ENCODE data around the gene KRT15.

The KRT15 gene

DNA sequence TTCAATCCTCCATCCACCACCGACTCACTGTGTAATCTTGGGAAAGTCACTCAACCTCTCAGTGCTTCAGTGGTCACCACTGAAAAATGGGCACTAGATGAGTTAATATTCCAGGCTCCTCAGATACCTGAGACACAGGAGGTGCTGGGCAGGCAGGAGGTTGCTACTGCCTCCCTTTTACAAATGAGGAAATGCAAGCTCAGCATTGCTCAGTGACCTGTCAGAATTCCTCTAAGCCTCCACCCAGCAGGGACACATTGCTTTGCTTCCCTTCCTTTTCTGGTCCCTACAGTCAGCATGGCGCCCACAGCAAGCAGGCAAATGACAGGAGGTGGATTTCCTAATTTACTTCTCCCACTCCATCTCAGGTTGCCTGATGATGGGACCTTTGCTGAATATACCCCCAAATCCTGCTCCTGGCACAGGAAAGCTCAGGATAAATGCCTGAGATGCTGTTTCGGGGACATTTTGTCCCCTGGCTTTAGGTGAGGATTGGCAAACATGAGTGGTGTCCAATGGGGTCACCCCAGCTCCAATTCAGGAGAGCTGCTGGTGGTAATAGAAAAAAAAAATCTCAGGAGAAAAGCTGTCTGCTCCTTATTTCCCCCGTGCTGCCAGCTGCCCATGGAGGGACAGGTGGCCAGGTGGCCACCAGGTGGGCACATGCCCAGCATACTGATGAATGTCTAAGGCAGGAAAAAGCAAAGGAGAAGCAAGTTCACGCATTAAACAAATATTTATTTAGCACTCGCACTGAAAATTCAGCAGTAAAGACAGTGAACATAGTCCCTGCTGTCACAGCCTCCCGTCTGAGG is 8.2 kb downstream of the KRT15 start:
- TF ChIP-seq, protein P1, sequence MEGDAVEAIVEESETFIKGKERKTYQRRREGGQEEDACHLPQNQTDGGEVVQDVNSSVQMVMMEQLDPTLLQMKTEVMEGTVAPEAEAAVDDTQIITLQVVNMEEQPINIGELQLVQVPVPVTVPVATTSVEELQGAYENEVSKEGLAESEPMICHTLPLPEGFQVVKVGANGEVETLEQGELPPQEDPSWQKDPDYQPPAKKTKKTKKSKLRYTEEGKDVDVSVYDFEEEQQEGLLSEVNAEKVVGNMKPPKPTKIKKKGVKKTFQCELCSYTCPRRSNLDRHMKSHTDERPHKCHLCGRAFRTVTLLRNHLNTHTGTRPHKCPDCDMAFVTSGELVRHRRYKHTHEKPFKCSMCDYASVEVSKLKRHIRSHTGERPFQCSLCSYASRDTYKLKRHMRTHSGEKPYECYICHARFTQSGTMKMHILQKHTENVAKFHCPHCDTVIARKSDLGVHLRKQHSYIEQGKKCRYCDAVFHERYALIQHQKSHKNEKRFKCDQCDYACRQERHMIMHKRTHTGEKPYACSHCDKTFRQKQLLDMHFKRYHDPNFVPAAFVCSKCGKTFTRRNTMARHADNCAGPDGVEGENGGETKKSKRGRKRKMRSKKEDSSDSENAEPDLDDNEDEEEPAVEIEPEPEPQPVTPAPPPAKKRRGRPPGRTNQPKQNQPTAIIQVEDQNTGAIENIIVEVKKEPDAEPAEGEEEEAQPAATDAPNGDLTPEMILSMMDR (IDR thresholded peaks at IDR 0.05; ENCODE audit: borderline replicate concordance, control extremely low read depth, extremely low read depth, insufficient read depth, missing control alignments) = no peak
- no peak for DNase-seq (ENCODE audit: low spot score)
- in situ Hi-C loops (cut with MboI; ENCODE audit: low sequenced_read_pairs, unreplicated experiment) = no loop called here

DNA sequence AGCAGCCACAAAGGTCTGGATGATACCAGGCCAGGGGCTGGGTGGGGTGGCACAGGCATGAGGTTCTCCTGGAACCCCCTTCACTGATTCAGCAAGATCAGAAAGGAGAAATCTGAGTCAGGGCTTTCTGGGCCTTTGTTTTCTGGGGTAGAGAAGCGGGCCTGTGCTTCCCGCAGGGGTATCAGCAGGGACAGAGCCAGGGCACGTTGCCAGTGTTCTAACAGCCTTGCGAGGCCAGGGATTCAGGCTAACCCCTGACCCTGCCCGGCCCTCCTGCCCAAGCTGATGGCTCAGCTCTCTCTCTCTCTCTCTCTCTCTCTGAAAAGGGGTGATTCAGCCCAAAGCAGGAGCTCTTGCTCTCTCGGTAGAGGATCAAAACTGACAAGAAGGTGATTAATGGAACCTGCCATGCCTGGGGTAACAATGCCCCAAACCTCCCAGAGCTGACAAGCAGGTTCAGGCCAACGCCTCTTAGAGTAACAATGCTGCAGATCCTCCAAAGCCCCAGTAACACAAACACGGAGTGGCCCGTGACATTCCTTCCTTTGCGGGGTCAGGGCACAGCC is 11.3 kb downstream of the KRT15 start:
- TF ChIP-seq, protein P1 (IDR thresholded peaks at IDR 0.05; ENCODE audit: borderline replicate concordance, control extremely low read depth, extremely low read depth, insufficient read depth, missing control alignments) = no peak
- in situ Hi-C loops (cut with MboI; ENCODE audit: low sequenced_read_pairs, unreplicated experiment) = no loop called here
- no peak for DNase-seq (ENCODE audit: low spot score)

DNA sequence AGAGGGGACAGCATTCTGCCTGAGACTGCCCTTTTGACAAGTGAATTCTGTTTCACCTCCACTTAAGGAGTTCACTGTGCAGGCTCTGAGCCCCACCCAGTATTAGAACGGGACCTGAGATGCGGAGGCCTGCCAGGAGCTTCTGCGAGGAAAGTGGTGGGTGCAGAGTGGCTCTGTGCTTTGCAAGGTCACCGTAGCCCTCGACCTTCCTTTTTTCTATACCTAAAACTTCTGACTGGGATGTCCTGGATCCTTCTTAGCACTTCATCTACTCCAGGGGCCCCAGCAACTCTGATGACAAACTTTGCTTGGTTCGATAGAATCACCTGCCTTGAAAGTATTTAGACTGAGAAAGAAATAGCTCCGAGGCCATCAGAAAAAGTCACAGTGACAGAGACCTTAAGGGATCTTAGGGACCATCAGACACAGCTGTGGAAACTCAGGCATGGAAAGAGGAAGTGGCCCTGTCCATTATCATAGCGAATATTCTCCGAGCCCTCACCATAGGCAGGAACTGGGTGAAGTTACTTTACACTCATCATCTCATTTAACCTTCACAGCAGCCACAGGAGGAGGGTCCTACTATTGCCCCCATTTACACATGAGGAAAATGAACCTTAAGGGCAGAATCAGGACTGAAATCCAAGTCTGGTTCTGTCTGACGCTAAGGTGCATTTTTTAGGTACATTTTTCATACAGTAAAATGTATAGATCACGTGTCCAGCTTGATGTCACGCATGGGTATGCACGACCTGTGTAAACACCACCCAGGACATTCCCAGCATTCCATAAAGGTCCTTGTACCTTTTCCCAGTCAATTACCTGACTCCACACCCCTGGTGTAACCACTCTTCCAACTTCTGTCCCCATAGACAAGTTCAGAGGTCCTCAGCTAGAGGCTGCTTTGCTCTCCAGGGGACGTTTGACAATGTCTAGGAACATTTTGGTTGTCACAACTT is 12.6 kb downstream of the KRT15 start:
- TF ChIP-seq, protein P1 (IDR thresholded peaks at IDR 0.05; ENCODE audit: borderline replicate concordance, control extremely low read depth, extremely low read depth, insufficient read depth, missing control alignments) = no peak
- in situ Hi-C loops (cut with MboI; ENCODE audit: low sequenced_read_pairs, unreplicated experiment) = no loop called here
- no peak for DNase-seq (ENCODE audit: low spot score)

DNA sequence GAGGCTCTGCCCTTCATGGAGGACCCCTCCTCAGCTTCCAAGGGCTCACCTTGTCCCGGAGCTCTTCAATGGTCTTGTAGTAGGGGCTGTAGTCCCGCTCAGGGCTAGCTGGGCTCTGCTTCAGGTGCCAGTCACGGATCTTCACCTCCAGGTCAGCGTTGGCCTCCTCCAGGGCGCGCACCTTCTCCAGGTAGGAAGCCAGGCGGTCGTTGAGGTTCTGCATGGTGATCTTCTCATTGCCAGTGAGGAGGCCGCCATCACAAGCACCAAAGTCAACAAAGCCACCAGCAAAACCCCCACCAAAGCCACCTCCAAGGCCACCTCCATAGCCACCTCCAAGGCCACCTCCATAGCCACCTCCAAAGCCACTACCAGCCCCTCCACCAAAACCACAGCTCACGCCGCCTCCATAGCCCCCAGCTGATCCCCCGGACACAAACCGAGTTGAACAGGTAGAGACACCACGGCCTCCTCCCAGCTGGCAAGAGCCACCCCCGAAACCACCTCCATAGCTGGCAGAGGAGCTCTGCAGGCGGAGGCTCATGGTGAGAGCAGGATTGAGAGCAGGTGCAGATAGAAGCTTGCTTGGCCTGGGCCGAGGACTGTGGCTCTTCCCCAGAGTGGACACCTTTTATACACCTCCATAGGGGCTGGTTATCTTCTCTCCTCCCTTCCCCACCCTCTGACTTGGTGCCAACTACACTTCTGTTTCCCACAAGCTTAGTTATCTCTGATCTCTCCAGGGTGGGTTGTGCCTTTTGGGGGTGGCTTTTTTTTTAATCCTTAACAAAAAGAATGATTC is 13.5 kb downstream of the KRT15 start, which contains the start of gene KRT13:
TSS of gene KRT13 (minus strand) at position 606 of the 802 bp plus-strand sequence. CDS start at position 544, 62 bp downstream.
- TF ChIP-seq, protein P1 (IDR thresholded peaks at IDR 0.05; ENCODE audit: borderline replicate concordance, control extremely low read depth, extremely low read depth, insufficient read depth, missing control alignments) = no peak
- no peak for DNase-seq (ENCODE audit: low spot score)
- in situ Hi-C loops (cut with MboI; ENCODE audit: low sequenced_read_pairs, unreplicated experiment) = no loop called here

DNA sequence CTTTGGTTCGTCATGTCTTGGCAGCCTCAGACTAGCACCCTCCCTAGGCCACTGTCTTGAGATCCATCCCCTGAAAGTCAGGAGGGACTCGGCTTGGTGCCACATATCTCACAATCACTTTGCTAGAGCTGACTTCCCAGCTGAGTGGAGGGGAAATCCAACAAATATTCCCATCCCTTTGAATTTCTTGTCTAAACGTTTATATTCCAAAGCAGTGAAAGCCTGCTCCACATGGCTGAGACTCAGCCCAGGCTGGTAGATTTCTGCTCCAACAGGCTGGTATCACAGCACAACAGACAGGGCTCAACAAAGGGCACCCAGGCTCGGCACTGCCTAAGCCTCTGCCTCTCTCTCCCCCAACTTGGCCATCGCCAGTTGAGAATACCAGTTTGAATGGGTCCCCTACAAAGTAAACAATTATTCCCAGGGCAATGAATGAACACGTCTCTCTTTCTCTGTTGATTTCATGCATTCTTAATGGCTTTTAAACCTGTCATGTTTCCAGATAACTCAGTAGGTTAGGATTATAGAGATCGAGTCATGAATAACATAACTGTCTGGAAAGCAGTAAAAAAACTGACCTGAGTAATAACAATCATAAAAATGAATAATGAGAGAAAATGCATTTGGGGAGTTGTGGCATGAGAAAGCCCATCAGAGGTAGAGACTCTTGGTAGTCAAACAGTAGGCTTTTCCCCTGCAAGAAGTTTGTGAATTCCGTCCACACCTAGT is 14.3 kb downstream of the KRT15 start:
- in situ Hi-C loops (cut with MboI; ENCODE audit: low sequenced_read_pairs, unreplicated experiment) = no loop called here
- TF ChIP-seq, protein P1 (IDR thresholded peaks at IDR 0.05; ENCODE audit: borderline replicate concordance, control extremely low read depth, extremely low read depth, insufficient read depth, missing control alignments) = no peak
- no peak for DNase-seq (ENCODE audit: low spot score)
